GM21360 (cell line): Measurements from ENCODE around the gene SMIM32.

ENCODE experiments used
- ATAC-seq: cut with Tn5 transposase; IDR thresholded peaks from one replicate; pipeline ENCODE4 v1.9.1; 2021; ENCODE audit warnings: mild to moderate bottlenecking, moderate library complexity; ENCODE audit not compliant: unreplicated experiment

Gene SMIM32

GRCh38 chr5:136192526-136193321, at the start of gene SMIM32:
Gene SMIM32 (minus strand): TSS chr5:136193162. CDS start chr5:136192524, 638 bp downstream.
- ATAC-seq, result no peak

- ATAC-seq, result peak; percentile 58
These were observed 49.6 kb upstream of the SMIM32 start for GRCh38 chr5:136242611-136243010.

GRCh38 chr5:136242136-136242535, 49.2 kb upstream of the SMIM32 start:
- ATAC-seq, result peak; percentile 45

GRCh38 chr5:136240894-136241293, 47.9 kb upstream of the SMIM32 start:
- no peak for ATAC-seq

- ATAC-seq, result no peak
These were observed 43.6 kb upstream of the SMIM32 start for GRCh38 chr5:136236479-136237083.

- no peak for ATAC-seq
These were observed 42.4 kb upstream of the SMIM32 start for GRCh38 chr5:136235321-136235720.

- ATAC-seq, result peak; percentile 65
These were observed 39.4 kb upstream of the SMIM32 start for GRCh38 chr5:136232316-136232715.

- ATAC-seq, result no peak
These were observed 37.2 kb upstream of the SMIM32 start for GRCh38 chr5:136230176-136230575.

GRCh38 chr5:136228136-136228757, 35.3 kb upstream of the SMIM32 start:
- ATAC-seq, result no peak

- no peak for ATAC-seq
These were observed 33.4 kb upstream of the SMIM32 start for GRCh38 chr5:136226401-136226800.

- no peak for ATAC-seq
These were observed 32.8 kb upstream of the SMIM32 start for GRCh38 chr5:136225796-136226195.

- ATAC-seq, result no peak
These were observed 29.7 kb upstream of the SMIM32 start for GRCh38 chr5:136222580-136223235.

- no peak for ATAC-seq
These were observed 28.4 kb upstream of the SMIM32 start for GRCh38 chr5:136221340-136221739.

GRCh38 chr5:136216230-136216629, 23.3 kb upstream of the SMIM32 start:
- ATAC-seq, result no peak

- no peak for ATAC-seq
These were observed 22.9 kb upstream of the SMIM32 start for GRCh38 chr5:136215812-136216211.

- no peak for ATAC-seq
These were observed 21.0 kb upstream of the SMIM32 start for GRCh38 chr5:136213919-136214493.

- no peak for ATAC-seq
These were observed 19.3 kb upstream of the SMIM32 start for GRCh38 chr5:136212252-136212721.

- ATAC-seq, result no peak
These were observed 18.5 kb upstream of the SMIM32 start for GRCh38 chr5:136211282-136212040.

- no peak for ATAC-seq
These were observed 17.3 kb upstream of the SMIM32 start for GRCh38 chr5:136210259-136210658.

- ATAC-seq, result no peak
These were observed 16.5 kb upstream of the SMIM32 start for GRCh38 chr5:136209346-136209910.
